GM19328 (cell line): ENCODE results near the gene MGRN1.
"Not testable (repeated sequence)": the region's sequence is repeated elsewhere in the genome, so short reads cannot be mapped to it uniquely, and the experiment has no call there.

Source experiments
- ATAC-seq: cut with Tn5 transposase; IDR thresholded peaks from one replicate; pipeline ENCODE4 v1.9.1; 2021; ENCODE audit warnings: mild to moderate bottlenecking, moderate library complexity; ENCODE audit not compliant: unreplicated experiment

The MGRN1 gene

DNA sequence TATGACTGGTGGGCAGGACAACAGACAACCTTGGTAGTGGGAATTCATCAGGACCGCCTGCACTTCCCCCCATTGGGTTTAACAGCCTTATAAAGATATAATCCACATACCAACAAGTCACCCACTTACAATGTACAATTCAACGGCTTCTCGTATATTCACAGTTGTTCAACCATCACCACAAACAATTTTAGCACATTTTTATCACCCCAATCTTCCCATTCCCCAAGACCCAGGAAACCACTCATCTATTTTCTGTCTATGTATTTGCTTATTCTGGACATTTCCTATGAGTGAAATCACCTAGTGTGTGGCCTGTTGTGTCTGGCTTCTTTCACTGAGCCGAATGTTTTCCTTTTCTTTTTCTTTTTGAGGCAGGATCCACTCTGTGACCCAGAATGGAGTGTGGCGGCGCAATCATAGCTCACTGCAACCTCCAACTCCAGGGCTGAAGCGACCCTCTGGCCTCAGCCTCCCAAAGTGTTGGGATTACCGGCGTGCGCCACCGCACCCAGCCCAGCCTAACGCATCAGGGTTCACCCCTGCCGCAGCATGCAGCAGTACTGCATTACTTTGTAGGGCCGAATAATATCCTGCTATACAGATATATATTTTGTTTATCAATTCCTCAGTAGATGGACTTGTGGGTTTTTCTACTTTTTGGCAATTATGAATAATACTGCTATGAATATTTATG, 98.6 kb downstream of the MGRN1 start:
- no peak for ATAC-seq

GRCh38 chr16:4724661-4725270, 100.1 kb downstream of the MGRN1 start:
- ATAC-seq, result no peak

DNA sequence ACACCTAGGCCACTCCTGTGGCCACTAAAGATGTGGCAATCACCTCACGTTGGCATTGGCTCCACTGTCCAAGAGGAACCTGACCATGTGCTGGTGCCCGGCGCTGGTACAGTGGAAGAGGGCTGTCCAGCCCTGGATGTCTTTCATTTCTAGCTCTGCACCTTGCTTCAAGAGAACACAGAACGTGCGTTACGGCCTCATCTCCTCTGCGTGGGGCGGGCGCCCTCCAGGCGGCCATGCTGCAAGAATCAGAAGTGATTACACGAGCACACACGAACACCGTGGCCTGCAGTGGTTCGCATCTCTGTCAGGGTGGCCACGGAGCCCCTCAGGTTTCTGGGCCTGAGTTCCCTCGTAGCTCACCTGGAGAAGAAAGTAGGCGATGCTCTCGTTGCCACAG, 102.0 kb downstream of the MGRN1 start:
- ATAC-seq, result no peak

- ATAC-seq, result no peak
Observed at GRCh38 chr16:4728676-4729075, 104.0 kb downstream of the MGRN1 start.

DNA sequence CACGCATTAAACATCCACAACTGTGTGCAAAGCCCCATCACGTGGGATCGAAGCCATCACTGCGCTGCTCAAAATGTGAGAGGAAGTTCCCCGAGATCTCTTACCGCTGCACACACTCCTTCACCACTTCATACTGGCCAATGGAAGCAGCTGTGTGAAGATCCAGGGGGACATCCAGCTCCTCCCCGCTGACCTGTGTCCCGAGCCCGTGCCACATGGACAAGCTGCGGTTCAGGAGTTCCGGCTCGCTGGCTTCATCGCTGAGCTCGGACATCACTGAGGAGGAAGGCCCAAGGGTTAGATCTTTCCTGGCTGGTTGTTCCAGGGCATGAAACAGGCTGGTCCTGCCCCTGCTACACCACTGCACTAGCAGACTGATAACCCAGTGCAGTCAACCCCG, 105.2 kb downstream of the MGRN1 start:
- no peak for ATAC-seq

GRCh38 chr16:4733211-4733742, 108.7 kb downstream of the MGRN1 start:
- ATAC-seq, result no peak

DNA sequence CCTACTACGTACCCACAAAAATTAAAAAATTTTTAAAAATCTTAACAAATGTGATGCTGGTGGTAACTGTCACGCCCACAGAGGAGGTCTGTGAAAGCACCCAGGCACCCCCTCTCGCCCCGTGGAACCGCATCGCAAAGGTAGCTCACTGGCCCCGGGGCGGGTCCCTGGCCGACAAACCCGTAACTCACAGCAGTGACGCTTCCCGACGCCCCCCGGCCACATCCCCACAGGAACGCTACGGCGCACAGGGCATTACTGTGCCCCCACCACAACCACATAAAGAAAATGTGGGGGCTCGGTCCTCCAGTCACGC, 109.1 kb downstream of the MGRN1 start:
- peak; percentile 10 for ATAC-seq

DNA sequence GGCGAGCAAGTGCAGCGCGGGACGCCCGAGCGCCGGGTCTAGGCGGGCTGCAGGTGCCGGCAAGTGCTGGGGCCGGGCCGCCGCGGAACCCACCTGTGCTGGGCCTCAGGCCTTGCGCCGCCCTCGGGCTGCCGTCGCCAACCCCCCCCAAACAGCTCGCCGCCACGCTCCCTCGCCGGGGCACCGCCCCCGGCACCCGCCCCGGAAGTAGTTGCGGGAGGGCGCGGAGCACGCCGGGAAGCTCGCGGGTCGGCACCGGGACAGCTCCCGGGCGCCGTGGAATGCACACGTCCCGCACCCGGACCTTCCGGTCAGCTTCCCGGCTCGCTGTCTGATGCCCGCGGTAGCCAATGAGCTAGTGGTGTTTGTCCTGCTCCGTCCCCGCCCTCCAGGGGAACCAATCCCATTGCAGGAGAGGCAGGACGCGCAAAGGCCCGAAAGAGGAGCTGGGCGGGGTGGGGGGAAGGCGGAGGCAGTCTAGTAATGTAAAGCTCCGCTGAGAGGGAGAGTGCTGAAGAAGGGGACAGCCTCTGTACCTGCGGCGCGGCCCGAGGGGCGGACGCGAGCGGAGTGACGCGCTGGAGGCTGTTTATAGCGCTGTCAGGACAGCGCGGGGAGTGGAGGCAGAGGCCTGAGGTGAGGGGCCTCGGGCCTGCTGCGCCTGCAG, 109.6 kb downstream of the MGRN1 start, which contains the start of the genes ANKS3 and DNAAF8:
TSS of gene ANKS3 (minus strand) at position 209 of the 667 bp plus-strand sequence. CDS start 4,122 bp downstream, outside the sequence.
TSS of gene DNAAF8 (plus strand) at position 475 of the 667 bp plus-strand sequence. CDS start 1,978 bp downstream, outside the sequence.
- peak; percentile 83 for ATAC-seq

DNA sequence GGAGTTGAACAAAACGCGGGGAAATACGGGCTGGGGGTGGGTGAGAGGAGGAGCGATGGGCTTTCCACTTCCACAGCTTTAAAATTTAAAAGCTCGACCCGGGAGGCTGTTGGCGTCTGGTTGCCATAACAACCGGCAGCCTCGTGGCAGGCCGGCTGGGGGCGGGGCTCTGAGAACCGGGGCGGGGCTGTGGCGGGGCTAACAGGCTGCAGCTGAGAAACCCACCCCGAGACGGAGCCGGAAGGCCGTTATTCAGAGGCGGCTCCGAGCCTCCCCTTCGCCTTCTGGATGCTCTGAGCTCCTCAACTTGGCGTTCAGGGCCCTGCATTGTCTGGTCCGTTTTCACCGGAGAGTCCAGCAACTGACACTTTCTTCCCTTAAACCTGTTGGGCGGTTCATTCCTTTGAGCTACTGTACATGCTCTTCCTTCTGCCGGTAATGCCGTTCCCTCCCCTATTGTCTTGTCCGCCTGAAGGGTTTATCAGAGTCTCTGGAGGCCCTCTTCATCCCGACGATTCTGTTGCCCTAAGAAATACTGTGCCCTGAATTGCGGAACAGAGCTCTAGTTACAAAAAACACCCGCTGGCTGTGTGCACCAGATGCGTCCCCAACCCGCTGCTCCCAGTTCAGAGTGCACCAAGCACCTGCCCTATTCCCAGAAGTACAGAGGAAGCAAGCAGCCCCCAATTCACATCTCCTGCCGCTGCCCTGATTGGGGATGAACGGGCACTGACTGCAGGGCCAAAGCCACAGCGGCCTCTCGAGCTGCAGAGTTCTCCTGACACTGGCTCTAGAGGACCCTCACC, 110.3 kb downstream of the MGRN1 start:
- ATAC-seq, result peak; percentile 49

- ATAC-seq, result no peak
Observed at GRCh38 chr16:4736546-4736945, 111.9 kb downstream of the MGRN1 start.

- no peak for ATAC-seq
Observed at GRCh38 chr16:4737545-4737944, 112.9 kb downstream of the MGRN1 start.

DNA sequence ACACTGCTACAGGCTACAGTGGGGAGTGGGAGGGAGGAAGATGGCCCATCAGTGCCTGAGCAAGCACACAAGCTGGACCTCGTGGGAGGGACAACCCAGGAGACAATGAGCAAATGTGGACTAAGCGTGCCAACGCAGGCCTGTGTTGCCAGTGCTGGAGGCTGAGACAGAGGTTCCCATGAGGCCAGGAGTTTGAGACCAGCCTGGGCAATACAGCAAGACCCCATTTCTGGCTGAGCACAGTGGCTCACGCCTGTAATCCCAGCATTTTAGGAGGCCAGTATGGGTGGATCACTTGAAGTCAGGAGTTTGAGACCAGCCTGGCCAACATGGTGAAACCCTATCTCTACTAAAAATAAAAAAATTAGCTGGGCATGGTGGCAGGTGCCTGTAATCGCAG, 113.7 kb downstream of the MGRN1 start:
- not testable (repeated sequence) for ATAC-seq
